ENCODE data around the gene EMB.
"Not testable (repeated sequence)": the region's sequence is repeated elsewhere in the genome, so short reads cannot be mapped to it uniquely, and the experiment has no call there.

EMB gene

GRCh38 chr5:50441493-50441955 is 436 bp upstream of the EMB start:
- H3K36me3 Mint-ChIP-seq (ENCODE audit: low read depth): peaks cover 6% of the 10 kb centered on the region
- H3K4me3 Mint-ChIP-seq: peak overlapping the region; percentile 83
- H3K27ac Mint-ChIP-seq: peak overlapping the region; percentile 85
- no peaks in the 10 kb centered on the region for H3K27me3 Mint-ChIP-seq
- peaks cover 76% of the 10 kb centered on the region for H3K4me1 Mint-ChIP-seq (ENCODE audit: low read depth)
- H3K9me3 Mint-ChIP-seq: peaks cover 3% of the 10 kb centered on the region

- Mint-ChIP-seq H3K27me3 (no peaks in the 10 kb centered on the region), H3K4me1 (ENCODE audit: low read depth) (peaks cover 77% of the 10 kb centered on the region), H3K36me3 (ENCODE audit: low read depth) (peaks cover 16% of the 10 kb centered on the region), H3K27ac (peak overlapping the region; percentile 26), H3K9me3 (no peaks in the 10 kb centered on the region), H3K4me3 (peak overlapping the region; percentile 83)
Observed at GRCh38 chr5:50439221-50439620, 1.9 kb downstream of the EMB start.

- H3K36me3 Mint-ChIP-seq (ENCODE audit: low read depth): peaks cover 16% of the 10 kb centered on the region
- H3K27me3 Mint-ChIP-seq, H3K9me3 Mint-ChIP-seq, H3K27ac Mint-ChIP-seq: not testable (repeated sequence)
- H3K4me3 Mint-ChIP-seq: peak overlapping the region; percentile 49
- peaks cover 85% of the 10 kb centered on the region for H3K4me1 Mint-ChIP-seq (ENCODE audit: low read depth)
Observed at GRCh38 chr5:50438060-50438459, 3.0 kb downstream of the EMB start.

GRCh38 chr5:50435168-50435567 is 5.9 kb downstream of the EMB start:
- H3K4me1 Mint-ChIP-seq (ENCODE audit: low read depth): peaks cover 84% of the 10 kb centered on the region

GRCh38 chr5:50431133-50431904 is 9.8 kb downstream of the EMB start:
- not testable (repeated sequence) for H3K4me3 Mint-ChIP-seq, H3K27me3 Mint-ChIP-seq, H3K9me3 Mint-ChIP-seq
- H3K36me3 Mint-ChIP-seq (ENCODE audit: low read depth): peaks cover 26% of the 10 kb centered on the region
- H3K4me1 Mint-ChIP-seq (ENCODE audit: low read depth): peaks cover 77% of the 10 kb centered on the region
- peak overlapping the region; percentile 80 for H3K27ac Mint-ChIP-seq

More at GRCh38 chr5:50435168-50435567, 5.9 kb downstream of the EMB start:
- H3K27me3 Mint-ChIP-seq: no peaks in the 10 kb centered on the region
- H3K36me3 Mint-ChIP-seq (ENCODE audit: low read depth): peaks cover 16% of the 10 kb centered on the region
- H3K9me3 Mint-ChIP-seq: no peaks in the 10 kb centered on the region
- H3K4me3 Mint-ChIP-seq: peak overlapping the region; percentile 69
- H3K27ac Mint-ChIP-seq: peak overlapping the region; percentile 90

GRCh38 chr5:50423100-50423799 is 17.8 kb downstream of the EMB start:
- Mint-ChIP-seq H3K36me3 (ENCODE audit: low read depth) (peaks cover 70% of the 10 kb centered on the region), H3K27ac (peak overlapping the region; percentile 57), H3K4me1 (ENCODE audit: low read depth) (peaks cover 53% of the 10 kb centered on the region)
- not testable (repeated sequence) for H3K9me3 Mint-ChIP-seq, H3K27me3 Mint-ChIP-seq, H3K4me3 Mint-ChIP-seq

- not testable (repeated sequence) for H3K27ac Mint-ChIP-seq
- H3K4me1 Mint-ChIP-seq (ENCODE audit: low read depth): peaks cover 58% of the 10 kb centered on the region
Observed at GRCh38 chr5:50421184-50421950, 19.7 kb downstream of the EMB start.

GRCh38 chr5:50420343-50420935 is 20.6 kb downstream of the EMB start:
- Mint-ChIP-seq H3K27me3 (no peaks in the 10 kb centered on the region), H3K9me3 (peaks cover 5% of the 10 kb centered on the region), H3K4me3 (no peak overlapping the region), H3K4me1 (ENCODE audit: low read depth) (peaks cover 66% of the 10 kb centered on the region), H3K27ac (no peak overlapping the region), H3K36me3 (ENCODE audit: low read depth) (peaks cover 56% of the 10 kb centered on the region)

More at GRCh38 chr5:50421184-50421950, 19.7 kb downstream of the EMB start:
- not testable (repeated sequence) for H3K9me3 Mint-ChIP-seq, H3K27me3 Mint-ChIP-seq, H3K4me3 Mint-ChIP-seq
- H3K36me3 Mint-ChIP-seq (ENCODE audit: low read depth): peaks cover 59% of the 10 kb centered on the region

GRCh38 chr5:50419656-50420055 is 21.4 kb downstream of the EMB start:
- H3K9me3 Mint-ChIP-seq, H3K27ac Mint-ChIP-seq, H3K27me3 Mint-ChIP-seq, H3K4me3 Mint-ChIP-seq: not testable (repeated sequence)
- Mint-ChIP-seq H3K4me1 (ENCODE audit: low read depth) (peaks cover 67% of the 10 kb centered on the region), H3K36me3 (ENCODE audit: low read depth) (peaks cover 54% of the 10 kb centered on the region)

- Mint-ChIP-seq H3K4me1 (ENCODE audit: low read depth) (peaks cover 77% of the 10 kb centered on the region), H3K27ac (peak overlapping the region; percentile 56), H3K36me3 (ENCODE audit: low read depth) (peaks cover 54% of the 10 kb centered on the region)
- H3K27me3 Mint-ChIP-seq, H3K9me3 Mint-ChIP-seq, H3K4me3 Mint-ChIP-seq: not testable (repeated sequence)
Observed at GRCh38 chr5:50416637-50417036, 24.5 kb downstream of the EMB start.

GRCh38 chr5:50415912-50416311 is 25.2 kb downstream of the EMB start:
- no peak overlapping the region for H3K27ac Mint-ChIP-seq
- H3K4me3 Mint-ChIP-seq: no peak overlapping the region
- peaks cover 48% of the 10 kb centered on the region for H3K36me3 Mint-ChIP-seq (ENCODE audit: low read depth)
- peaks cover 83% of the 10 kb centered on the region for H3K4me1 Mint-ChIP-seq (ENCODE audit: low read depth)
- peaks cover 5% of the 10 kb centered on the region for H3K9me3 Mint-ChIP-seq
- no peaks in the 10 kb centered on the region for H3K27me3 Mint-ChIP-seq

- H3K4me3 Mint-ChIP-seq, H3K27ac Mint-ChIP-seq, H3K27me3 Mint-ChIP-seq, H3K9me3 Mint-ChIP-seq: not testable (repeated sequence)
- Mint-ChIP-seq H3K36me3 (ENCODE audit: low read depth) (peaks cover 56% of the 10 kb centered on the region), H3K4me1 (ENCODE audit: low read depth) (peaks cover 74% of the 10 kb centered on the region)
Observed at GRCh38 chr5:50410932-50411331, 30.2 kb downstream of the EMB start.

GRCh38 chr5:50406877-50407276 is 34.2 kb downstream of the EMB start:
- Mint-ChIP-seq H3K4me3 (no peak overlapping the region), H3K27me3 (no peaks in the 10 kb centered on the region), H3K9me3 (no peaks in the 10 kb centered on the region), H3K36me3 (ENCODE audit: low read depth) (peaks cover 63% of the 10 kb centered on the region), H3K27ac (no peak overlapping the region), H3K4me1 (ENCODE audit: low read depth) (peaks cover 52% of the 10 kb centered on the region)

- Mint-ChIP-seq H3K27ac (no peak overlapping the region), H3K4me3 (no peak overlapping the region), H3K9me3 (no peaks in the 10 kb centered on the region), H3K27me3 (no peaks in the 10 kb centered on the region), H3K36me3 (ENCODE audit: low read depth) (peaks cover 70% of the 10 kb centered on the region), H3K4me1 (ENCODE audit: low read depth) (peaks cover 28% of the 10 kb centered on the region)
Observed at GRCh38 chr5:50401336-50401735, 39.8 kb downstream of the EMB start.

Measured in stimulated activated naive CD8-positive, alpha-beta T cell treated with anti-CD3 and anti-CD28 coated beads, Interleukin-15, Interleukin-2, amounts not matched to agents 100 ng/mL and 50 ng/mL, for 24 hours (primary cell).